Progenitor cell of endocrine pancreas (in vitro differentiated cells): Measurements from ENCODE around the gene ITGB8. TPM values are rescaled to one million over a fixed set of nuclear protein-coding genes. Genes with fewer than 3 reads are reported as not detected.
A peak's percentile ranks its signal among the peaks of the same experiment; 100 is the strongest.

Source experiments
- DNase-seq: peaks from one replicate; pipeline ENCODE4 v3.0.0; 2021; ENCODE audit warnings: low spot score; ENCODE audit not compliant: unreplicated experiment
- H3K27ac Mint-ChIP-seq: 2 replicates; pipeline ENCODE4 v1.8.0; 2021; ENCODE audit warnings: mild to moderate bottlenecking, moderate library complexity, mixed read lengths
- H3K27me3 Mint-ChIP-seq: 2 replicates; pipeline ENCODE4 v1.8.0; 2021; ENCODE audit warnings: mixed read lengths
- H3K36me3 Mint-ChIP-seq: 2 replicates; pipeline ENCODE4 v1.8.0; 2022; ENCODE audit warnings: mixed read lengths; ENCODE audit not compliant: insufficient read depth
- H3K4me1 Mint-ChIP-seq: 2 replicates; pipeline ENCODE4 v1.8.0; 2021; ENCODE audit warnings: low read depth, mixed read lengths
- H3K4me3 Mint-ChIP-seq: 2 replicates; pipeline ENCODE4 v1.8.0; 2021; ENCODE audit warnings: low read depth, mild to moderate bottlenecking, moderate library complexity, mixed read lengths
- H3K9me3 Mint-ChIP-seq: 2 replicates; pipeline ENCODE4 v1.8.0; 2021; ENCODE audit warnings: low read depth, mixed read lengths
- total RNA-seq: library from RNA; stranded (reverse); gene quantifications from 2 replicates; pipeline ENCODE4 v1.2.1, GENCODE V29; 2021
- TF ChIP-seq, protein P1 (sequence below): fragments of 200-600 bp; sonication (generic); IDR thresholded peaks from one replicate; pipeline ENCODE4 v1.5.0; 2021; ENCODE audit warnings: antibody characterized with exemption, mild to moderate bottlenecking; ENCODE audit not compliant: unreplicated experiment

Gene ITGB8
- total RNA-seq, 1 donor from 2014 or later, result 37.2 TPM

GRCh38 chr7:20350996-20351692, 20.4 kb downstream of the ITGB8 start:
- H3K4me3 Mint-ChIP-seq, result no peak overlapping the region
- H3K4me1 Mint-ChIP-seq, result peaks cover 8% of the 10 kb centered on the region
- peak overlapping the region; percentile 42 for H3K27ac Mint-ChIP-seq
- TF ChIP-seq, protein P1, sequence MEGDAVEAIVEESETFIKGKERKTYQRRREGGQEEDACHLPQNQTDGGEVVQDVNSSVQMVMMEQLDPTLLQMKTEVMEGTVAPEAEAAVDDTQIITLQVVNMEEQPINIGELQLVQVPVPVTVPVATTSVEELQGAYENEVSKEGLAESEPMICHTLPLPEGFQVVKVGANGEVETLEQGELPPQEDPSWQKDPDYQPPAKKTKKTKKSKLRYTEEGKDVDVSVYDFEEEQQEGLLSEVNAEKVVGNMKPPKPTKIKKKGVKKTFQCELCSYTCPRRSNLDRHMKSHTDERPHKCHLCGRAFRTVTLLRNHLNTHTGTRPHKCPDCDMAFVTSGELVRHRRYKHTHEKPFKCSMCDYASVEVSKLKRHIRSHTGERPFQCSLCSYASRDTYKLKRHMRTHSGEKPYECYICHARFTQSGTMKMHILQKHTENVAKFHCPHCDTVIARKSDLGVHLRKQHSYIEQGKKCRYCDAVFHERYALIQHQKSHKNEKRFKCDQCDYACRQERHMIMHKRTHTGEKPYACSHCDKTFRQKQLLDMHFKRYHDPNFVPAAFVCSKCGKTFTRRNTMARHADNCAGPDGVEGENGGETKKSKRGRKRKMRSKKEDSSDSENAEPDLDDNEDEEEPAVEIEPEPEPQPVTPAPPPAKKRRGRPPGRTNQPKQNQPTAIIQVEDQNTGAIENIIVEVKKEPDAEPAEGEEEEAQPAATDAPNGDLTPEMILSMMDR, result no peak
- no peak for DNase-seq
- peaks cover 4% of the 10 kb centered on the region for H3K9me3 Mint-ChIP-seq
- H3K36me3 Mint-ChIP-seq, result peaks cover 23% of the 10 kb centered on the region
- no peaks in the 10 kb centered on the region for H3K27me3 Mint-ChIP-seq

- no peak overlapping the region for H3K27ac Mint-ChIP-seq
Observed at GRCh38 chr7:20351901-20352300, 21.2 kb downstream of the ITGB8 start.

GRCh38 chr7:20352573-20353306, 22.0 kb downstream of the ITGB8 start:
- H3K27me3 Mint-ChIP-seq, result no peaks in the 10 kb centered on the region
- H3K27ac Mint-ChIP-seq, result peak overlapping the region; percentile 19
- H3K36me3 Mint-ChIP-seq, result peaks cover 16% of the 10 kb centered on the region
- DNase-seq, result no peak
- H3K4me1 Mint-ChIP-seq, result peaks cover 8% of the 10 kb centered on the region
- TF ChIP-seq, protein P1, result no peak
- H3K9me3 Mint-ChIP-seq, result peaks cover 4% of the 10 kb centered on the region
- no peak overlapping the region for H3K4me3 Mint-ChIP-seq

More at GRCh38 chr7:20351901-20352300, 21.2 kb downstream of the ITGB8 start:
- Mint-ChIP-seq H3K4me3 (no peak overlapping the region), H3K27me3 (no peaks in the 10 kb centered on the region), H3K4me1 (peaks cover 8% of the 10 kb centered on the region), H3K9me3 (peaks cover 4% of the 10 kb centered on the region), H3K36me3 (peaks cover 23% of the 10 kb centered on the region)
- no peak for DNase-seq
- TF ChIP-seq, protein P1, result no peak

- Mint-ChIP-seq H3K4me1 (peaks cover 8% of the 10 kb centered on the region), H3K9me3 (peaks cover 4% of the 10 kb centered on the region), H3K27me3 (no peaks in the 10 kb centered on the region)
Observed at GRCh38 chr7:20354610-20355528, 24.2 kb downstream of the ITGB8 start.

More at GRCh38 chr7:20354610-20355528, 24.2 kb downstream of the ITGB8 start:
- Mint-ChIP-seq H3K27ac (peak overlapping the region; percentile 80), H3K36me3 (peaks cover 15% of the 10 kb centered on the region), H3K4me3 (no peak overlapping the region)
- TF ChIP-seq, protein P1, result no peak
- DNase-seq, result no peak
